AG09309 (cell line): ENCODE measurements around the gene NXPH1.

ENCODE experiments used
- DNase-seq: peaks from one replicate; pipeline ENCODE4 v3.0.0-alpha.2; 2010; ENCODE audit warnings: low read depth
- H3K4me3 ChIP-seq: 2 replicates; pipeline ENCODE4 v1.5.1; 2011; ENCODE audit warnings: mild to moderate bottlenecking, low read depth, low read length, moderate library complexity; ENCODE audit not compliant: control insufficient read depth
- TF ChIP-seq, protein P1 (sequence below): IDR thresholded peaks from 2 replicates; pipeline ENCODE4 v1.5.1; 2011; ENCODE audit warnings: mild to moderate bottlenecking, low read depth, low read length, inconsistent platforms; ENCODE audit not compliant: insufficient read depth, control insufficient read depth; ENCODE audit errors: missing control alignments

Gene NXPH1

DNA sequence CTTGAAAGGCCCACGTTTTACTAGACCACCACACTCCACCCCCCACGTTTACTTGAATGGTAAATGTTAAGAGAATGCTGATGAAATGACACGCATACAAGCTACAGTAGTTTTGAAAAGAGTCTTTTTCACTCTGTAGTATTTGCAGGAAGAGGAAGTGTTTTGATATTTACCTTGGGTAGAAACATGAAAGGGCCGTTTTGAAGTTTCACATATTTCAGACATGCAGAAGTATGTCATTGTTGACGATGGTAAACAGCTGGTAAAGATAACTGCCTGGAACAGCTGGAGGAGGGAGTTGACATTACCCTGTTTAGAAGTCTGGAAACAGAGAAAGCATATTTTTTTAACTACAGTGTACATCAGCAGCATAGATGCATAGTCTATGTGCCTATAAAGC, 160.7 kb downstream of the NXPH1 start:
- TF ChIP-seq, protein P1, sequence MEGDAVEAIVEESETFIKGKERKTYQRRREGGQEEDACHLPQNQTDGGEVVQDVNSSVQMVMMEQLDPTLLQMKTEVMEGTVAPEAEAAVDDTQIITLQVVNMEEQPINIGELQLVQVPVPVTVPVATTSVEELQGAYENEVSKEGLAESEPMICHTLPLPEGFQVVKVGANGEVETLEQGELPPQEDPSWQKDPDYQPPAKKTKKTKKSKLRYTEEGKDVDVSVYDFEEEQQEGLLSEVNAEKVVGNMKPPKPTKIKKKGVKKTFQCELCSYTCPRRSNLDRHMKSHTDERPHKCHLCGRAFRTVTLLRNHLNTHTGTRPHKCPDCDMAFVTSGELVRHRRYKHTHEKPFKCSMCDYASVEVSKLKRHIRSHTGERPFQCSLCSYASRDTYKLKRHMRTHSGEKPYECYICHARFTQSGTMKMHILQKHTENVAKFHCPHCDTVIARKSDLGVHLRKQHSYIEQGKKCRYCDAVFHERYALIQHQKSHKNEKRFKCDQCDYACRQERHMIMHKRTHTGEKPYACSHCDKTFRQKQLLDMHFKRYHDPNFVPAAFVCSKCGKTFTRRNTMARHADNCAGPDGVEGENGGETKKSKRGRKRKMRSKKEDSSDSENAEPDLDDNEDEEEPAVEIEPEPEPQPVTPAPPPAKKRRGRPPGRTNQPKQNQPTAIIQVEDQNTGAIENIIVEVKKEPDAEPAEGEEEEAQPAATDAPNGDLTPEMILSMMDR, result no peak
- DNase-seq, result no peak
- H3K4me3 ChIP-seq, result no peak overlapping the region

DNA sequence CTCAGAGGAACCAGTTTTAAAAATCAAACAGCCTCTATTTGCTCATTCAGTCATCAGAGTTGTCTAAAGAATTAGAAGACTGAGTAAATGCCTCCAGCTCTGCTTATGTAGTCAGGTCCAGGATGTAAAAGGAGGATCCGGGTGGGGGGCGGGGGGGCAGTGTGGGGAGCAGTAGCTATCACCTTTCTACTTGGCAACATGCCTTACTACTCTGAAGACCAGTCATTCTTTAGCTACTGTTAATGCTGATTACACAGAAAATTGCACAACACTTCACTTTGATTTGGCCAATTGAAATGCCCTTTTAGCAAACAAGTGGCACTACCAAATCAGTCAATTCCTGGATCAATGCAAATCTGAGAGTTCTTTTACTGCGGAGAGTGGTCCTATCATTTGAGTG, 164.2 kb downstream of the NXPH1 start:
- TF ChIP-seq, protein P1, result no peak
- H3K4me3 ChIP-seq, result no peak overlapping the region
- DNase-seq, result no peak

DNA sequence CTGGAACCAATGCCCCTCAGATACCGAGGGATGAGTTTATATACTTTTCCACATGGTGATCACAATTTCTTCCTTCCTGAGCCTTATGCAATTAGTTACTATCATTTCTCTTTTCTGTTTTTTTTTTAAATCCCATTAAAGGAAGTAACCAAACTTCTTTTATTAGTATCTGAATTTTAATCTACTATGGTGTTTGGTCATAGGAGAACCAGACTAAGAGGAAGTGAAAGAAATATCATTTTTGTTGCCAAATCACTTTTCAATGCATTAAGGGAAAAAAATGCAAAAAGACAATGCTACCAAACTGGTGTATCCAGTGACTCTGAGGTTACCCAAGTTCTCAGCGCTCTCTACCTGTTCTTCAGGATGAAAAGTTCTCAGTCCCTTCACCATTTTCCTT, 167.7 kb downstream of the NXPH1 start:
- DNase-seq, result no peak
- H3K4me3 ChIP-seq, result no peak overlapping the region
- TF ChIP-seq, protein P1, result no peak

DNA sequence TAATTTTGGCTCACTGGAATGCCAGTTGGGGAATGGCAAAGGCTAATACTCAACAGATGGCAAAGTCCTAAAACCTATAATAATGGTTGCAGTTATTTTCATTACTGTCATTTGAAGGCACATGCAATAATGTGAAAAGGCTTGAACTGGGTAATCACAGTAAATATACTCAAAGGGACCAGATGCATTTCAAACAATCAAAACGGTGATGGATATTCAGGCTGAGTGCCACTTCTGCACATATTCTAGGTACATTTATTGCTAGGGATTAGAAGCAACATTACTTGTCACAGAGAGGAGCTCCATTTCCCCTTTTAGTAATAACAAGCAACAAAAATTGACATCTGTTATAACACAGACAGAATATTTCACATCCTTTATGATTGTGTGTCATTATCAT, 171.8 kb downstream of the NXPH1 start:
- TF ChIP-seq, protein P1, result no peak
- no peak overlapping the region for H3K4me3 ChIP-seq
- DNase-seq, result no peak

DNA sequence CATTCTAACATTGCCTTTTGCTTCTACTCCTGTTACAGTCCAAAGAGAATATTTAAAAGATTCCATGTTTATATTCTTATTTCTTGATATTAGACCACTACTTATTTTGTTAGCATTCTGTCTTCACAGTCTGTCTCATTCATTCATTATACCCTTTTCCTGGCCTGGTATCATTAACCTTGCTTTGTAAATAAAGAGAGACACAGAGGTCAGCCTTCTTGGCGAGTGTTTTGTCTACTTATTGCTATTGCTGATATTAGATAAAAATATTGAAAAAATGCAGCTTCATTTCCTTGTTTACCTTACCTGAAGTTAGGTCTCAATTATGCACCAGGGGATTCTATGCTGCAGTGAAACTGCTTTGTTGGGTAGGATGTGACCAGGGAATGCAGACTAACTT, 179.2 kb downstream of the NXPH1 start:
- TF ChIP-seq, protein P1, result no peak
- DNase-seq, result no peak
- H3K4me3 ChIP-seq, result no peak overlapping the region

DNA sequence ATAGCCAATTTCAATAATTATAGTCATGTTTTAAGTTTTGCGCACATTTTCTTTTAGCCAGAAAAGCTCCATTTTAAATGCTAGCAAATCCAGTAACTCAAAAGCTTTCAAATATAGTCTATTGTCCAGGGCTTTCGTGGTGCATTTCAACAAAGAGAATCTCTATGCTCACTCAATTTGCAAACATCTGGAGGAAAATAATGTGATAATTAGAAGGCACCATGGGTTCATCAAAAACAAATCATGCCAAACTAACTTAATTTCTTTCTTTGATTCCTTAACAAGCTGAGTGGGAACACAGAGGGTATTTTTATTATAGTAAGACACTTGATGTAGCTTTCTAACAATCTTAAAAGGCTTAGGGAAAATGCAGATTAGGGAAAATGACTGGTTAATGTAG, 179.8 kb downstream of the NXPH1 start:
- no peak overlapping the region for H3K4me3 ChIP-seq
- TF ChIP-seq, protein P1, result no peak
- no peak for DNase-seq

DNA sequence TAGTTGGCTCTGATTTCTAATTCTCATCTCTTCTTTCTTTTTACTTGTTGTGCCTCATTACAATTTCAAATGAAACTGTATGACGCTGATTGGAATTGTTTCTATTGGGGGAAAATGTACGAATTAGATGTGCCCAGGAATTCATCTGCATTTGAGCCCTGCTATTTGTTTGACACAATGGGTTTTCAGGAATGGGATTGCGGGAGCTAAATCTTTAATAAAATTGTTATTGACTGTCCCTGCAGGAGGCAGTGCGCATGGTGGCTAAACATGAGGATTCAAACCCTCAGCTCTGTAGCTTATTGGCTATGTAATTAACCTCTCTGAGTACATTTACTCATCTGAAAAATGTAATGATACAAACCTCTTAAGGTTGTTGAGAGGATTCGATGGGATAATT, 181.6 kb downstream of the NXPH1 start:
- no peak overlapping the region for H3K4me3 ChIP-seq
- TF ChIP-seq, protein P1, result no peak
- no peak for DNase-seq
